Measurements from ENCODE around the gene DGUOK.
A peak's percentile ranks its signal among the peaks of the same experiment; 100 is the strongest.

Gene DGUOK

DNA sequence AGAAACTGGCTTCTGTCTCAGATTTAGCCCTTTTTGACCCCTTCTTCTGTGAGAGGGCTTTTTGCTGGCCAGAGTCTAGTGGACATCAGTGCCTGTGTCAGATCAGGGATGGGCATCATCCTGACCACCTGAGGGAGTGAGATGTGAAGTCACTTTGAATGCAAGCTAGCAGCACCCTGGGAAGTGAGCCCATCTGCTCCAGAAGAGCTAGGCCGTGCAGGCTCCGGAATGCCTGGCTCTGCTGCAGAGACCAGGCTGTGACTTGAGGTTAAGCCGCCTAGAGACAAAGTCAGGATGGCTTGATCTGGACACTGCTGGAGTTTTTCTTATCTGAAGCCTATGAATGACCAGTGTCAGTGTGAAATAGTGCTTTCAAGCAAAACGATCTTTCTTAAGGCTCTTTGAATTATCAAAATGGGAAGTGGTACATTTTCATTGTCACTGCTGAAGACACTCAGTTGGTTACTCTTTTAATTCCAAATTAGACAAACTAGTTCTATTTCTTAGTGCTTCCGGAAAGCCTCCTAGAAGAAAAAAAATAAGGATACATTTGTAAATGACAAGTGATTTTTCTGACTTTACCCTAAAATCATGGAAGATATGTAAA, 20.8 kb downstream of the DGUOK start:
- no peak for DNase-seq

DNA sequence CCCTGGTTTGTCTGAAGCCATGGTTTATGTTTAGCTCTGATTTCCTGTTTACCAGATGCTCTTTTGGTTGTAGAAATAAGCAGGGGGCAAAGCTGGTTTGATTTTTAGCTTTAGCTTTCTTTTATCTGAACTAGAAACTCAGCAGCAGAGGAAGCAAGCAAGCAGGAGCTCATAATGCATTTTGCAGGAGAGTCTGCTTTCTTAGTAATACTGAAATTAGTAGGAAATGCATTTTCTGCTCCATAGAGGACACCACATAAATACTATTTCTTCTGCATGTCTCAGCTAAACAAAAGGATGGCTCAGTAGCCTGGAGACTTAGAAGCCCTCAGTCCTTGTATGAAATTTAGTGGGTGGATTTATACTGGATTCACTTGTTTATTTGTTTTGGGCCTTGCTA, 23.1 kb downstream of the DGUOK start:
- DNase-seq = no peak

DNA sequence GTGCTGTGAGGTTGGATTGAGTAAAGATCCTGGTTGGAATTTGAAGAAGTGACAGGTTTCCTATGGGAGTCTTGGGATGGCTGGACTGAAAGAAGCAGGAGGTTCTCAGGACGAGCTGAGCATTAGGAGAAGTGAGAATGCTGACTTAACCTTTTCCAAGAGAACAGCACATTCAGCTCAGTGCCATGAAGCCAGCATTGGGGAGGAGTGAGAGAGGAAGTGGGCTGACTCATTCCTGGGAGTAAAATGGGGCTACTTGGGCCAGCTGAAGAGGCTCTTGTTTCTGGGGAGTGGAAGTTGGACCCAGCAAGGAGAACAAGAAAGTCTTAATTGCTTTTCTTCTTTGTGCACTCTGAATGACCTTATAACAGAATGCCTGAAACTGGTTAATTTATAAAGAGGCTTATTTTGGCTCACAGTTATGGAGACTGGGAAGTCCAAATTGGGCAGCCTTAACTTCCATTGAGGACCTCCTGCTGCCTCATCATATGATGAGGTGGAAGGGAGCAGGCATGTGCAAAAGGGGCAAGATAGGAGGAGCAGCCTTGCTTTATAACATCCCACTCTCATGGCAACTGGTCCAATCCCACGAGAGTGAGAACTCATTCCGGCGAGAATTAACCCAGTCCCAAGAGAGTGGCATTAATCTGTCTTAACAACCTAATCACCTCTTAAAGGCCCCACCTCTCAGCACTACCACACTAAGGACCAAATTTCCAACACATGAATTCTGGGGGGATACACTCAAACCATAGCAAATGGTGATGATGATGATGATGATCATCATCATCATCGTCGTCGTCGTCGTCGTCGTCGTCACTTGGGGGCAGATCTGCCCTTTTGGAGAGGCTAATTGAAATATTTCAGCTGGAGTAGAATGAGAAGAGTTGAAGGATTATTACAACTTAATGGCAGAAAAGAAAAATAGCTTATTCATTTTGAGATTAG, 26.1 kb downstream of the DGUOK start:
- DNase-seq = peak in 32 of 58 donors; percentile 2 to 77 (median 20)

DNA sequence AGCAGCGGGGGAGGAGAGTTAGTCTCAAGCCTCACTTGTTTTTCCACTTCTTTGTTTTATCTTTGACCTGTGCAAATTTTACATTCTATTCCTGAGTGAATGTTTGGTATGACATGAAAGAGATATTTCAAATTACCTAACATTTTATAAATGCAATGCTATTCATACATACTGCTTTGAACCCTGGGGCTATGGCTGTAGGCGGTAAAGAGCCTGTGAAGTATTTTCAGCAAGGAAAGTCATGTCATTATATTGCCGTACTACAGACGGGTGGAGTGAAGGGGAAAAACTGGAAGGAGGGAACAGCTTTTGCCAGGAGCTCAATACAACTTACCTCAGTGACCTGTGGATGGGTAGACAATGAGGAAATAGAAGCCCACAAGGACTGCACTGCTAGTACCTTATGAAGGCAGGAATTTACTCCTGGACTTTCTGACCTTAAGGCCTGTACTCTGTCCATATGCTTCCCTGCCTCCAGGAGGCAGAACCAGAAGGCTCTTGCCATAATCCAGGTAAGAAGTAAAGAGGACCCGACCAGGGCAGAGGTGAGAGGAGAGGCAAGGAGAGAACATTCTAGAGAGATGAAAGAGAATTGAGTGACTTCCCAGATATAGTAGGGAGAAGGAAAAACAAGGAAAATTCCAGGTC, 29.7 kb downstream of the DGUOK start:
- DNase-seq = no peak

DNA sequence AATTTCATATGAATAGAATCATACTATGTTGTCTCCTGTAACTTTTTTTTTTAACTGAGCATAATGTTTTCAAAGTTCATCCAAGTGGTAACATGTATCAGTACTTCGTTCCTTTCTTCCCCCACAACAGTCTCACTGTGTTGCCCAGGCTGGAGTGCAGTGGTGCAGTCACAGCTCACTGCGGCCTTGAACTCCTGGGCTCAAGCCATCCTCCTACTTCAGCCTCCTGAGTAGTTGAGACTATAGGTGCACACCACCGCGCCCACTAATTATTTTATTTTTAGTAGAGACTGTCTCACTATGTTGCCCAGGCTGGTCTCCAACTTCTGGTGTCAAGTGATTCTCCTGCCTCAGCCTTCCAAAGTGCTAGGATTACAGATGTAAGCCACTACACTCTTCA, 34.6 kb downstream of the DGUOK start:
- no peak for DNase-seq

DNA sequence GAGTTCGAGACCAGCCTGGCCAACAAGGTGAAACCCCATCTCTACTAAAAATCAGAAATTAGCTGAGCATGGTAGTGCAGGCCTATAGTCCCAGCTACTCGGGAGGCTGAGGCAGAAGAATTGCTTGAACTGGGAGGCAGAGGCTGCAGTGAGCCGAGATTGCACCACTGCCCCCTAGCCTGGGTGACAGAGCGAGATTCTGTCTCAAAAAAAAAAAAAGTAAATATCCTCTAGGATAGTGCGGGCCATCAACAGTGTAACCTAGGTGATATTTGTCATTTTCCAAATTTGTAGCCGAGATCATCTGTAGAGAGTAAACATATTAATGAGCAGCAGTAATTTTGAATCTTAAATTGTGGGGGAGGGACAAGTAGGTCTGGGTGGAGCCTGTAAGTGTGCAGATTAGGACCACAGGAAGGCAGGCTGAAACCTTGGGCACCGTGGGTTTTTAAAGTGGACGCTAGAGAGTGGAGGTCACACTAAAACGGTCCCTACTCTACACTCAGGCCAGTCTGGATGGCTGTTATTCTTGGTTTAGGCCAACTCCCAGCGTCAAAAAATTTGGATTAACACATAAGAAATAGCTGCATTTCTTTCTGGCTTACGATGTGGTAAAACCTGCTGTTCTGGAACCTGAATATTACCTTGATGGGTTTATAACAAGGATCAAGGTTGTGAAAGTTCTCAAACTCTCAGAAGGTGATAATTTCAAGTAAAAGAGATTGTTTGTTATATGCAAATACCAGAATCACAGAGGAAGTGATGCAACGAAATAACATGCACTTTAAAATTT, 35.3 kb downstream of the DGUOK start:
- no peak for DNase-seq

DNA sequence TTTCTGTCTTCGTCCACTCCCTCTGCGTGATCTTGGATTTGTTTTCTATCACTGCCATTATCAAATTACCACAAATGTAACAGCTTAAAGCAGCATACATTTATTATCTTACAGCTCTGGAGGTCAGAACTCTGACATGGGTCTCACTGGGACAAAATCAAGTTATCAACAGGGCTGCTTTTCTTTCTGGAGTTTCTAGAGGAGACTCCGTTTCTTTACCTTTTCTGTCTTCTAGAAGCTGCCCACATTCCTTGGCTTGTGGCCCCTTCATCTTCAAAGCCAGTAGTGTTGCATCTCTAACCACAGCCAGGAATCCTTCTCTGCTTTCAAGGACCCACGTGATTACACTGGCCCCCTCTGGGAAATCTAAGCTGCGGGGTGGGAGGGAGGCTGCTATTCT, 36.1 kb downstream of the DGUOK start:
- DNase-seq = no peak

DNA sequence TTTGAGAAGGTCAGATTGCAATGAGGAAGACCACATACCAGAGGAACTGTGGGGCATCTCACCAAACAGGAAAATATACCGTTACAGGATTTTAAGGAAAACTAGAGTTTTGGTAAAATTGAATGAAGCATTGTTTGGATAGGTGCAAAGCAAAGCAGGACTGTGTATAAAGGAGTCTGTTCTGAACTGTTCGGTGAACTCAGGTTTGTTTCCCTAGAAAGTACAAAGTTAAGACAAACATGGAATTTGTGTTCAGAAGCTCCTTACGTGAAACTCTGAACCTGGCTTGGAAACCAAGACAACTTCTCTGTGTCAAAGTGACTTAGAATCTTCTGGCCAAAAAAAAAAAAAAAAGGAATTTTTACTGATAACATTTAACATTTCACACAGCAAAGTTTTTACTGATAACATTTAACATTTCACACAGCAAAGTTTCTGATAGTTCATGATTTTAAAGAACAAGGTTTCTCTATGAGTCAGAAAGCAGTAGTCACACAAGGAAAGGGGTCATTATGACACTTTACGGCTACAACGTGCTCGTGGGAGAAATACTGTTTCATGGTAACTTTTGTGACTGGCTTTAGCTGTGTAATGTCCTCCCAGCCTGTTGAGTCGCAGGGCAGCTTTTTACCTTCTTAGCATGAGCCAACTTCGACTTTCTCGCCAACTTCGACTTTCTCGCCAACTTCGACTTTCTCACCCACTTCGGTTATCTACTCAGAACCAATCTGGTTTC, 36.9 kb downstream of the DGUOK start:
- no peak for DNase-seq

DNA sequence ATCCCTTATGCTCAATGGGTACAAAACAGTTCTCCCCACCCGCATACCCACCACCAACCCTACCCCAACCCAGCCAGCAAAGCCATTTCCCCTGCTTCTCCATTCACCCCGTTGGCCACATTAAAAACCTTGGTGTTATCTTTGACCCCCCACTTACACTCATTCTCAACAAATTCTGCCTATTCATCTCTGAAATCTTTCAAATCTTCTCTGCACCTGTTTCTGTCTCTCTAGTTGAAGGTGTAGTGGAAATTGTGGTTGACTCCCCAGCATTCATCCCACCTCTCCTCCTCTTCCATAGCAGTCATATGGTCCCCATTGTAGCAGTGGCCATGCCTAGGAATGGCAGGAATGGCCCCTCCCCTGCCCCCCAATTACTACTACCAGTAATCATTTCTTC, 37.5 kb downstream of the DGUOK start:
- no peak for DNase-seq

DNA sequence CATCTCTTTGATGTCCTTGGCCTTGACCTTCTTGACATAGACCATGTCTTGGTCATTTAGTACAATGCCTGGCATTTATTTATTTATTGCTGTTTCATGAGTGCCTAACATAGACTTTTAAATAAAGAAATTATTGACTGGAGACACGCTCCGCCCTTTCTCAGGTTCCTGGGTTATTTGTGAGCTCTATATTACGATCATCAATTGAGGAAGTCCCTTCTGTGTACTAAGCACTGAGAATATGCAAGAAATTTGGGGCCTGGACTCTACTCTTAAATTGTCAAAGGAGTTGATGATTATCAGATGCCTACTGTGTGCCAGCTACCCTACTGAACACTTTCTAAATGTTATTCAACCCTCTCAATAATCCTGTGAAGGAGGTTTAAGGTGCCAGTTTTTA, 38.4 kb downstream of the DGUOK start:
- no peak for DNase-seq

DNA sequence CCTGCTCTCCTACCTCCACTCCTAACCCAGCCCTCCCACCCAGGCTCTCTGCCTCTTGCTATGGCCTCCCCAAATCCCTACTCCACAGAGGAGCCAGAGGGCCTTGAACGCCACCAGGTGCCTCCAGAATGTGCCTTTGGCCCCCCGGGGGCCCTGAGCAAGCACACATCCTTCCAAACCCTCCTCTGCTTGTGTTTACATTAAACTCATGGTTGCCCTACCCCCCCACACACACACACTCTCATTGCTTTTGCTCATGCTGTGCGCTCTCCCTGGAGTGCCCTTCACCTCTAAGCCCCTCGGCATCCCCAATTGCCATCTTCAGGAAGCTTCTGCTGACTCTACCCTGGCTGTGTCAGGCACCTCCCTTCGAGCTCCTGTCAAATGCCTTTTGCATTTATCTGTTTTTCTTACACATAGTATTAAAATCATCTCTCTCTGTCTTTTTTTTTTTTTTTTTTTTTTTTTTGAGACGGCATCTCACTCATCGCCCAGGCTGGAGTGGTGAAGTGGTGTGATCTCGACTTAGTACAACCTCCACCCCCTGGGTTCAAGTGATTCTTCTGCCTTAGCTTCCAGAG, 41.8 kb downstream of the DGUOK start:
- no peak for DNase-seq

DNA sequence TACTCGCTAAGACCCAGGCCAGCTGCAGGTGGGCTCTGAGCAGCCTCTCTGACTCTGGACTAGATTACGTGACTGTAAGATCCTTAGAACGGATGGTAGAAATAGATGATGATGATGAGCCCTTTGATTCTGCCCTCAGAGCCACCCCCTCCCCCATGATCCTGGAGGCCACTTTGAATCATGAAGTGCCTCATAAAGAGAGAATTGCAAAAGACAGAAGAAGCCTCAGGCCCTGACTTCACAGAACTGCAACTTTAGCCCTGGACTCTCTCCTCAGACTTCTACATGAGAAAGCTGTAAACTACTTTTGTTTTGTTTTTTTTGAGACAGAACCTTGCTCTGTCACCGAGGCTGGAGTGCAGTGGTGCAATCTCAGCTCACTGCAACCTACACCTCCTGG, 42.7 kb downstream of the DGUOK start:
- no peak for DNase-seq

DNA sequence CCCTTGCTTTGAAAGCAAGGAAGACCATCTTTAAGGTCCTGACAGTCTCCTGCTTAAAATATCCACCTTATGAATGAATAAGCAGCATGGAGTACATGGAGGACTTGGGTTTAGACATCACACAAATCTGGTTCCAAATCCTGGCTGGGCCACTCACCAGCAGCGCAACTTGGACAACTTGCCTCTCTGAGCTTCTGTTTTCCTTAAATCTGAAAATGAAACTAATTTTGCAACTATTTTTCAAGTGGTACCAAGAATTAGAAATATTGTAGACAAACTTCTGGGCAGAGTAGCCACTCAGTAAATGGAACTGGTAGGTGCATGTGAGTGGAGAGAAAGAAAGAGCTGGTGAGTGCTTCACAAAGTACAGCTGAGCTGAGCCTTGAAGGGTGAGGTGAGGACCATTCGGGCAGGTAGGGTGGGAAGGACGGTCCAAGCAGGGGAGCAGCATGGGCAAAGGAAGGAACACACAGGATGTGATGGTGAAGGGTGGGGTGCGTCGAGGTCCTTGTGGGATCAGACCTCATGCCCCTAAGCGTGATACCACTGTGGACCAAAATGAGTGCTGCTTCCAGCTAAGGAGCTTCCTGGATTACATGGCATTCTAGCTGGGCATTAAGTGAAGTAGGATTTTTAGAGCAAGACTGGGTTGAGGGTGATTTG, 43.6 kb downstream of the DGUOK start:
- no peak for DNase-seq

DNA sequence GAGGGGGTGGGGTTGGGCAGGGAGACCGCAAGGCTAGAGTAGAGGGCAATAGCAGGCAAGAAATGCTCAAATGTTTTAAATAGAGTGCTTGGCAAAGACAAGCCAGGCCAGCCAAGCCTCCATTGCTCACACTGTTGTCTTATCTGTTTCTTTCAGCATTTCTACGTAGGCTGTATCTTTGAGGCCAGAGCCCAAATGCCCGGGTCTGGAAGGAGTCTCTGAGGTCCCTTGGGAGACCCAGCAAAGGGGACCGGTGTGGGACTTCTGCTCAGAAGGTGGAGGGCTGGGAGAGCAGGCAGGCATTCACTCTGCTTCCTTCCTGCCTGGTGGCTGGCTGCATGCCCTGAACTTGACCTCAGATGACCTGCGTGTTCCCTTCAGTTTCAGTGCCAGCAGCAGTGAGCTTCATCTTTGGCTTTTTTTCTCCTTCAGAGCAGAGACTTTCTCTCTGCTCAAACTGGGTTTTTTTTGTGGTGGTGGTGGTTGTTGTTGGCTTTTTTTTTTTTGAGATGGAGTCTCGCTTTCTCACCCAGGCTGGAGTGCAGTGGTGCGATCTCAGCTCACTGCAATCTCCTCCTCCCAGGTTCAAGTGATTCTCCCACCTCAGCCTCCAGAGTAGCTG, 44.3 kb downstream of the DGUOK start:
- peak in 25 of 58 donors; percentile 9 to 42 (median 29) for DNase-seq

DNA sequence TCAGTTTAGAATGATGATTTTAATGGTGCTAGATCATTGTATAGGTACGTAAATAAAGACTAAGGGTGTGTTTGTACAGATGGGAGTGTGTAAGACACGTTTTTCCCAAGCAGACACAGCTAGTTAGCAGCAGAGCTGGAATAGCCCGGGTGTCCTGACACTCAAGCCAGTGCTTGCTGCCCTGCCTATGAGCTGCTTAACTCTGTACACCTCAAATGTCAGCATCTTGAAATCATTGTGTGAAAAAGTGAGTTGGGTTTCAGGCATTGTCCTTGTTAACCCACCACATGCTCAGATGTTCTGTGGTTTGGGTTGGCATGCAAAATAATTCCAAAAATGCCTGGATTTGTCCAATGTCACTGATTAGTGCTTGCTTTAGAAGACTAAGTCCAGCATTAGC, 45.0 kb downstream of the DGUOK start:
- no peak for DNase-seq

DNA sequence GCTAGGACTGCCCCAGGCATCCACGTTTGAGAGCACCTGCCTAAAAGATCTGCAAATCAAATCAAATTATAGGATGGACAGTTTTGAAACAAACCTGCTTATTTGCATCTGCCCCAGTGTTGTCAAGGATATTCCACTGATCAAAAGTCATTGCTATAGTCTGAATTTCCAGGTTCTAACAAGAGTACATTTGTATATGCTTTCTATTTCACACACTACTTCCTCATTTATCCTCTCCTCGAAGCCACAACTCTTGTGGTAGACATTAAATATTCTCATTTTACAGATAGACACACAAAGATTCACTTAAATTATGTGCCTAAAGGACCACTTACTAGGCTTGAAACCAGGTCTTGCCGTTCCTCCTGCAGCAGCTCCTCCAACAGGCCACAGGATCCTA, 46.2 kb downstream of the DGUOK start:
- no peak for DNase-seq

DNA sequence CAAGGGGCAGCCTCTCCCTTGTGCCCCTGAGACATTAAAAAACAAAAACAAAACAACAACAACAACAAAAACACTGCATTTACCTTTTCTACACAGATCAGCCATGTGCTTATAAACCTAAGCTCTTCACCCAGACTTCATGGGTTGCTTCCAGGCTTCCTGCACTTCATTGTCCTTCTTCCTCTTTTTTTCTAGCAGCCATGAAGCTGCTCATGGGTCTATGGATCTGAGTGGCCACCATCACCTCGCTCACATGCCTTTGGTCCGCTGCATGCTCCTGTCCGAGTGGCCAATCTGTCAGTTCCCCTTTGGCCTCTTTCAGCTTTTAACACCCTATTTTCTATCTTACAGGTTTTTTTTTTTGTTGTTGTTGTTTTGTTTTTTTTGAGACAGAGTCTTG, 49.1 kb downstream of the DGUOK start:
- no peak for DNase-seq

DNA sequence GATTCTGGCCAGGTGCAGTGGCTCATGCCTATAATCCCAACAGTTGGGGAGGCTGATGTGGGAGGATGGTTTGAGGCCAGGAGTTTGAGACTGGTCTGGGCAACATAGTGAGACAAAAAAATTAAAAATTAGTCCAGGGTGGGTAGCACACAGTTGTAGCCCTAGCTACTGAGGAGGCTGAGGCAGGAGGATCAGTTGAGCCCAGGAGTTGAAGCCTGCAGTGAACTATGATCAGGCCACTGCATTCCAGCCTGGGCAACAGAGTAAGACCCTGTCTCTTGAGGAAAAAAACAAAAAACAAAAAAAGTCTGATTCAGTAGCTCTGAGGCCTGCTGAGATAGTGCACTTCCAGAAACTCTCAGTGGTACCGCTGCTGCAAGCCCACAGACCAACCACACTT, 50.1 kb downstream of the DGUOK start:
- DNase-seq = no peak

DNA sequence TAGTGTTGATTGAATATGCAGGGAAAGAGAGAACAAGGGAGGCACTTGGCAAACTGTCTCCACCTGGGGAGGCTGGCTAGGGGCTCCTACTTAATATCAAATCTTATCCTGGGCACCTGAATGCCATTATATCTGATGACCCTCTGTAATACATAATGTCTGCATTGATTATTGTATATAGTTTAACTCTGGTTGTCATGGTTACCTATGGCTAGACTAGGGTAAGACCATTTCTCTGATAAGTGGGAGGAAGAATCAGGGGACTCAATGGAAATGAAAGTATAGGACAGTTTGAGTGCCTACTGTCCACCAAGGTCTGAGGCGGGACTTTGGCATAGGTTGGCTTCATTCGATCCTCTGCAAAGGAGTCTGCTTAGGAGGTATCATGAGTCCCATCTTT, 50.8 kb downstream of the DGUOK start:
- DNase-seq = no peak
